Inferior parietal cortex (tissue), 1 donor: ENCODE results near the gene PTGFRN.

Experiments used
- DNase-seq: peaks from one replicate; pipeline ENCODE4 v3.0.0-alpha.2; 2016; ENCODE audit errors: extremely low spot score

Gene PTGFRN

GRCh38 chr1:117000142-117000541 is 90.4 kb downstream of the PTGFRN start:
- no peak for DNase-seq

DNA sequence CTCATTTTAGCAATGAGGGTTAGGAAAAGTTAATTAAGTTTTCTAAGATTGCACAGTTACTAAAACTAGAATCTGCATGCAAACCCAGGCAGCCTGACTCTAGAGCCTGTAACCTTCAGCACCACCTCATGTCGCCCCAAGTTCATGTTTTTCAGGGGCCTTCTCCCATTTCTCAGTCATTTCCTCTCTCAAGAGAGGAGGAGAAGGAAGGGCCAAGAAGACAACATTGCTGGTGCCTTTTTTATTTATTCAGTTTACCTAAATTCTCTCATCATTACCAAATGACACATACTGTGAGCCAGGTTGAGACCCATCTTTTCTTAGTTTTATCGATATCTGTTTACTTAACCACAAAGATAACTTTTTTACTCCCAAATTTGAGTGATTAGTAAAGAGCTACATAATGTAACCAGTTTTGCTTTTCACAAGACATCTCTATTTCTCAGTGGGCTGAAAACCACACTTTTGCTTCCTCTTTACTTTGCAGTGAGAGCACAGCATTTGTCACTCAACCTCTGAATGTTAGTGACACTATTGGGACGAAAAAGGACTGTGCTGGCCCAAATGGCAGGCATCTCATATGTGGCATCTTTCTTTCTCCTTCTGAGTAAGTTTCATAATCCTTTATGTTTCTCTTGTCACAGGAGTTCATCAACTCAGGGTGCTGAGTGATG is 91.7 kb downstream of the PTGFRN start, which contains the start of gene CD101:
CD101 (plus strand) TSS at position 507 of the 674 bp plus-strand sequence; CDS start at position 565, 58 bp downstream.
- no peak for DNase-seq

DNA sequence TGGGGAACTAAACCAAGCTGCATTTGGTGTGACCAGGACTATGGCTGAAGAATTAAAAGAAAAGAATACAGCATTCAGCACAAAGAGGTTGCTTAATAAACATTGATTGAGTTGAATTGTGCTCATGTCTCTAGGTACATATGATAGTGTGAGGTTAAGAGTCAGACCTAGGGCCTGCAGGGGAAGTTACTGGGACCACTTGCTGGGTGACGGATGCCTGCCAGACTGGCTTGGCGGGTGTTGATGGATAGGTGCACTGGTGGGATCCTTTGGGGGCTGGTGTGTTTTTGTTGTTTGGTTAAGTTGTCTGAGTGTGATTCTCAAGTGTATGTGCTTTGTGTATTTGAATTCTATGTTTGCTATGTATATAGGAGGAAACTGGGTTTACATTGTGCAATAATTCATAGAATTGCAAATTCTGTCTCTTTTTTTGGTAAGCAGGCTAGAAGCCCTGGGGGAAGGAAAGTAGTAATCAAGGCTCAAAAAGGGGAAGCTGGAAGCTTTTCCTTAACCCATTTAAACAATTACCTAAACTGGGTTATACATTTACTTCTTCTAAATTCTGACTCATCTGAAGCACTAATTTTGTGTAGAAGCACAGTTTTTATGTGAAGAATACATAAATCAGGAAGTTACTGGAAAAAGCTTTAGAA is 93.6 kb downstream of the PTGFRN start:
- DNase-seq: no peak

DNA sequence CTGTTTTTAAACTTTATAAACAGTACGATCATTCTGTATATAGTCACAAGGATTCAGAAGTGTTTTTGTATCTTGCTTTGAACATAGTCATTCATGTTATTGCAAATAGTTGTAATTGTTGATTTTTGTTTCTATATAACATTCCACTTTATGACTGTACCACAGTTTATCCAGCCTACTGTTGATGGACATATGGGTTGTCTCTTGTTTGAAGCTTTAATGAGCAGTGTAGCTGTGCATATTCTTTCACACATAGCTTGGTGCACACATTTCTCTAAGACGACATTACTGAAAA is 98.0 kb downstream of the PTGFRN start:
- DNase-seq: no peak

DNA sequence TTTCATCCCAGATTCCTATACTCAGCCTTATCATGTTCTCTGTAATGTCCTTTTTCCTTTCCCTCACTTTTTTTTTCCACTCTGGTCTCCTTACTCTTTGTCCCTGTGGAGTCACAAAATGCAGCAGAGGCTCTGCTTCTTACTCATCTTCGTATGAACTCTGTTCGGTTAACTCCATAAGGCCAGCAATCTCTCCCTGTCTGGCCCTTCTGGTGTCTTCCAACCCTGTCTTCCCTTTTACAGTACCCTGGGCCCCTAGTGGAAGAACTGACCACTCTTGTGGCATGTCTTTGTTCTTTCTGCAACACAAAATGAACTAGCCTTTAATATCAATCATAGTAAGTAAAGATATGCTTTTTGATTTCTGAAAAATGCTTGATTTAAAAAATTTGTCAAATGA is 98.9 kb downstream of the PTGFRN start:
- no peak for DNase-seq

- no peak for DNase-seq
These were observed 99.4 kb downstream of the PTGFRN start for GRCh38 chr1:117009132-117009531.

DNA sequence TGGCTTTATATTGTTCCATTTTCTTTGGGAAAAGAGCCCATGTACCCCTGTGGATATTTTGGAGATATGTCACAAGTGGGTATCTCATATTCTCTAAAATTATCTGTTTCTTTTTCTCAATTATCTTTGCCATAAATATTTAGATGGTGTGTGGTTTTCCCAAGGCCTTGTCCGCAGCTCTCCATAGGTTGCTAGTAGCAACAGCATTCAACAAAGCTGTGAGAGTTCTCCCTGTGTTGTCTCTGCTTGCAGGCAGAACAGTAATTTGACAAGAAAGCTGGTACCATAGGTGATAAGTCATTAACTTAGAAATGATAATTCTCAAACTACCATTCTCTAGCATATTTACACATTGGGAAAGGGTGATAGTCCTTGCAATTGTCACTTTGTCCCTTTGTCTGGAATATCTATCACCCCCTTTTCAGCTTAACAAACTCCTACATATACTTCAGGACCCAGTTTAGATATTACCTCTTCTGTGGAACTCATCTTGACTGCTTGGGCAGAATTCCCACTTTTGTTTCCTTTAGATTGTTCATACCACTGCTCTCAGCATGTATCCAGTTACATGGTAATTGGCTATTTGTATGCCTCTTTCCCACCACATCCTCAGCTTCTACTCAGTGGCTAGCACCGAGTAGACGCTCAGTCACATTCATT is 100.7 kb downstream of the PTGFRN start:
- DNase-seq: no peak

- DNase-seq: no peak
These were observed 101.6 kb downstream of the PTGFRN start for GRCh38 chr1:117011334-117011733.

DNA sequence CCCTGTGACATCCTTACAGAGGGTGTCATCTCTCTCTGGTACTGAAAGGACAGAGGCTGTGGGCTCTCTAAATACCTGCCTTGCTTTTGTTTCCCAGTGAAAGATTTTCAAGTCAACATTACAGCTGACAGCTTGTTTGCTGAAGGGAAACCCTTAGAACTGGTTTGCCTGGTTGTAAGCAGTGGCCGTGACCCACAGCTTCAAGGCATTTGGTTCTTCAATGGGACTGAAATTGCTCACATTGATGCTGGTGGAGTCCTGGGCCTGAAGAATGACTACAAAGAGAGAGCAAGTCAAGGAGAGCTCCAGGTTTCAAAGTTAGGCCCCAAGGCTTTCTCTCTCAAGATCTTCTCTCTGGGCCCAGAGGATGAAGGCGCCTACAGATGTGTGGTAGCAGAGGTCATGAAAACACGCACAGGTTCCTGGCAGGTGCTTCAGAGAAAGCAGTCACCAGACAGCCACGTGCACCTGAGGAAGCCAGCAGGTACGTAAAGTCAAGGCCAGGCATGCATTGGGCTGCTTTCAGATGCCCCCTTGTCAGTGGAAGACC is 103.7 kb downstream of the PTGFRN start:
- no peak for DNase-seq

GRCh38 chr1:117014209-117014608 is 104.5 kb downstream of the PTGFRN start:
- no peak for DNase-seq

DNA sequence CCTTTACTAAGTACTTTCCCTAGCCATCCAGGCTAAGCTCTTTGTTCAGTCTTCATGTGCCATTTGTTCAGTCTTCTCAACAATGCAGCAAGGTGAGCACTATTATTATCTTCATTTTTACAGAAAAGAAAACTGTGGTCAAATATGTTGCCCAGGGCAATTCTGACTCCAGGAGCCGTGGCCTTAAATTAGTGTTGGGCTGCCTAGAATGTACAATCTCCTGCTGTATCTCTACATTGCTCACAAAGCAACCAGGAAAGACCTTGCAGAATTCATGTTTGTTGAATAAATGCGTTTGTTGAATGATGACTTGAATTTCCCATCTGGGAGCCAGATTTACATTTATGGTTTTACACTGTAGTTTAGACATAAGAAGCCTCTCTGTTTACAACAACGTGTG is 106.0 kb downstream of the PTGFRN start:
- DNase-seq: no peak

DNA sequence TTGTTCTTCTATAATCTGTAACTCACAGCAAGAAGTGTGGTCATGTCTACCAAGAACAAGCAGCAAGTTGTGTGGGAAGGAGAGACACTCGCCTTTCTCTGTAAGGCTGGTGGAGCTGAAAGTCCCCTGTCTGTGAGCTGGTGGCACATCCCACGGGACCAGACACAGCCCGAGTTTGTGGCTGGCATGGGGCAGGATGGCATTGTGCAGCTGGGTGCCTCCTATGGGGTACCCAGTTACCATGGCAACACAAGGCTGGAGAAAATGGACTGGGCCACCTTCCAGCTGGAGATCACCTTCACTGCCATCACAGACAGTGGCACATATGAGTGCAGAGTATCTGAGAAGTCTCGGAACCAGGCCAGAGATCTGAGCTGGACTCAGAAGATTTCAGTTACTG is 107.3 kb downstream of the PTGFRN start:
- DNase-seq: no peak

- DNase-seq: no peak
These were observed 107.9 kb downstream of the PTGFRN start for GRCh38 chr1:117017648-117018047.

DNA sequence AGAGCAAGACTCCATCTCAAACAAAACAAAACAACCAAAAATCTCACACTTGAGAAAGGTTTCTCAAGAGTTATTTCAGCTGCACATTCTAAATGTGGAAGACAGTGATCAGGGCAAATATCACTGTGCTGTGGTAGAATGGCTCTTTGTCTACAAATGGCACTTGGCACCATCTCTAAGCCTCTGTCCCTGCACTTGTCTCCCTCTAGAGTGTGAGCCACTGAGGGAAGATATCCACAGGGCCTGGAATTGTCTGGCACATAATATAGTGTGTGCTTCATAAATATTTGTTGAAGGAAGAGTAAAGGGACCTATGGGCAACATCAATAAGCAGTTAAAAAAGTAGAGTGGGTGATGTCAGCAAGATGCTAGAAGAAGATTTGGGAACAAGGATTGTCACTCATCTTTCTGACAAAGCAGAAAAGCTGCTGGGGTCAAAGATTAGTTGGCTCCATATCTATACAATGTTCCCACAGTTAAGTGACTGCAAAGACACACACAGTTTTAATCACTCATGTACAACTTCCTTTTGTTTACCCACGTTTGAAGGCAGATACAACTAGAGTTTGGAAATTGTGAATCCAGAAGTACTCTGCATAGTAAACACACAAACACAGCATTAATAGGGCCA is 110.9 kb downstream of the PTGFRN start:
- DNase-seq: no peak

GRCh38 chr1:117022114-117022513 is 112.4 kb downstream of the PTGFRN start:
- DNase-seq: no peak

- DNase-seq: no peak
These were observed 115.9 kb downstream of the PTGFRN start for GRCh38 chr1:117025568-117025967.

GRCh38 chr1:117026361-117026760 is 116.6 kb downstream of the PTGFRN start:
- DNase-seq: no peak

DNA sequence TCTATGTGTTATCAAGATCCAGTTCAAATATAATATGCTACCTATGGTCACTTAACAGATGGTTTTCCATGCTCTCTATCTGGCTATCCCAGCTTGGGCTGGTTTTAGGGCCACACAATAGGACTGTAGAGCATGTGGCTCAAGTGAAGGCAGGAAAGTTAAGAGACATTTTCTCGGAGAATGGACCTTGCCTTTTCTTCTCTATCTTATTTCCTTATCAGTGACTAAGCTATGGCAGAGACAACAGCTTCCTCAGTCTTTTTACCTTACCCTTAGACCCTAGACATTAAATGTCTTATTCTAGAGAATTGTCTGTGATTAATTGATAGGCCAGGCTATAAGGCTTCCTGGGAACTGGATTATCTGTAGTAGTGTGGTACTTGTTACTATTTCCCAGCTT is 120.0 kb downstream of the PTGFRN start:
- DNase-seq: no peak

- DNase-seq: no peak
These were observed 120.7 kb downstream of the PTGFRN start for GRCh38 chr1:117030271-117030877.

DNA sequence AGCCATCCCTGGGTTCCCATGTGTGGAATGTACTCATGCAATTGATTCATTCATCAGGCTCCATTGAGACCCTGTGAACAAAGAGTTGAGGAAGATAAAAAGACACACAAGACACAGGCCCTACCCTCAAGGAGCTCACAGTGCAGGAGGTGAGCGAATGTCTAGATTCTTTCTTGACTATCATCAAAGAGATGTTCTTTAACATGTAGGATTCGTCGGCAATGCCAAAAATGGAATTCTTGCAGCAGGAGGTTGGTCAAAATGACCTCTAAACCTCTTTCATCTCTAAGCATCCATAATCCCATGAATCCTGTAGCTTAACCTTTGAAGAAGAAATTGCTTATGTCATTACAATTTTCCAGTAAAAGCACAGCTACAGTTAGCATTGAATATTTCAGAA is 122.5 kb downstream of the PTGFRN start:
- no peak for DNase-seq

- DNase-seq: no peak
These were observed 123.2 kb downstream of the PTGFRN start for GRCh38 chr1:117032681-117033539.
